HG02852 (cell line): ENCODE results near the gene RGS3.

ENCODE experiments used
- ATAC-seq: cut with Tn5 transposase; IDR thresholded peaks from one replicate; pipeline ENCODE4 v1.9.1; 2021; ENCODE audit warnings: mild to moderate bottlenecking, moderate library complexity; ENCODE audit not compliant: unreplicated experiment

Gene RGS3

DNA sequence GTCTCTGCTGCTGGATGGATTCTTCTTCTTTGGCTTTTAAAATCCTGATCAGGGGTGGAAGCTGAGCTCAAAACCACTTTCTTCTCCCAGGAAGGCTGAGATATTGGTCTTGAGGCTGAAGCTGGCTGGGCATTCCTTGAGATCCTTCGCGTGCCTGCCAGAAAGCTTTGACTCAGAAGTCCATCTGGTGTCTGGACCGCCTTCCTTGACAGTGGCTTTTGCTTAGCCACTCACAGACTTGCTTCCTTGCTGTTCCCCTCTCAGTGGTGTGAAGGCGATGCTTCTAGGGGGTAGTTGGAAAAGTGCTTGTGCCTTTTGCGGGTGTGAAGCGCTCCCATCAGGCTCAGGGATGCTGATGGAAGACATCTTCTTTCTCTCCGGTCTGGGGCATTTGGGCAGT lies 45.9 kb downstream of the RGS3 start:
- ATAC-seq, result no peak

DNA sequence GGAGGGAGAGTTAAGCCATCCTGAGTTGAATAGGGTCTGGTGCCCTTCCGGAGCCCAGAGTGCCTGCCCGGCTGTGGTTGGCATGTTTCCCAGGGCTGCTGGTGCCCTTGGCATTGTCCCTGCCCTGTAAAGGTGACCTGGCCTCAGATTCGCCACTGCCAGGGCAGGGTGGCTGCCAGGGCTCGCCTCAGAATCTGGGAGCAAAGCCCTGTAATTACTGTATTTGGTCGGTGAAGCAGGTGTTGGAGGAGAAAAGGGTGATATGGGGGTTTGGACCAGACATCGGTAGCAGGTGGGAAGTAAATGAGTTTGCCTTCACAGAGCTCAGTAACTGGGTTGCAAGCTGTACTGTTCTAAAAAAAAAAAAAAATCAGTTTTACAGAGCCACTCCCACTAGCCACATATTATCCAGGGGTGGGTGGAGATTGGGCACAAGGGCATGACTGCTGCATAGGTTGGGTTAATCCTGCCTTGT lies 47.6 kb downstream of the RGS3 start:
- ATAC-seq, result no peak

- ATAC-seq, result peak; percentile 48
These were observed 48.6 kb downstream of the RGS3 start for GRCh38 chr9:113511856-113512761.

DNA sequence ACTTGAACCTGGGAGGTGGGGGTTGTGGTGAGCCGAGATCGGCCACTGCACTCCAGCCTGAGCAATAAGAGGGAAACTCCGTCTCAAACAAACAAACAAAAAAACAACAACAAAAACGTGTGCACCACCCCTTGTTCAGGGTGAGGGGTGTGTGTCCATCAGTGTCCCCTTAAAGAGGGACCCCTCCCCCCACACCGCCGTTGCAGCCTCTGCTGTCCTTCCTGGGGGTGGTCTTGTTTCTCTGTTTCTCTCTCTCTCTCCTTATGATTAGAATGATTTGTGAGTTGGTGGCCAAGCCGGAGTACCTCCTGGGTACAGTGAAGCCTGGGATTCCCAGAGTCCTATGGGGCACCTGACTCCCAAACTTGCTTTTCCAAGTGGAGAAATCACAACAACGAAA lies 49.6 kb downstream of the RGS3 start:
- no peak for ATAC-seq

GRCh38 chr9:113513536-113513935 lies 50.0 kb downstream of the RGS3 start:
- ATAC-seq, result no peak

- no peak for ATAC-seq
These were observed 50.5 kb downstream of the RGS3 start for GRCh38 chr9:113514061-113514460.

DNA sequence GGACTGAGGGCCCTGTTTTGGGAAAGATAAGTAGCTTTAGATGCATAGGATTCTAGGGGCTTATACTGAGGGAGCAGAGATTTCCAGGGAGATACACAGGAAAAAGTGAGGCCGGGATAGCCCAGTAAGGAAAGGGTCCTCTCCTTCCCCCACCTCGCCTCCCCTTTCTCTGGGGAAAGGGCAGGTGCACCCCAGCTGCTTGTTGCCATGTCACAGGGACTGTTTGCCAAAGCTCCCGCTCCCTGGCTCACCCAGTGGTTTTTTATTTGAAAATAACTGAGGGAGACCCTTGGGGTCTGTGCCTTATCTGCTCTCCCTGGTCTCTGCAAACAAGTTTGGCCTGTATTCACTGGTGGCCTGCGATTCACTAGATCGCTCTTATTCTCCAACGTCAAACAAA lies 51.2 kb downstream of the RGS3 start:
- no peak for ATAC-seq

DNA sequence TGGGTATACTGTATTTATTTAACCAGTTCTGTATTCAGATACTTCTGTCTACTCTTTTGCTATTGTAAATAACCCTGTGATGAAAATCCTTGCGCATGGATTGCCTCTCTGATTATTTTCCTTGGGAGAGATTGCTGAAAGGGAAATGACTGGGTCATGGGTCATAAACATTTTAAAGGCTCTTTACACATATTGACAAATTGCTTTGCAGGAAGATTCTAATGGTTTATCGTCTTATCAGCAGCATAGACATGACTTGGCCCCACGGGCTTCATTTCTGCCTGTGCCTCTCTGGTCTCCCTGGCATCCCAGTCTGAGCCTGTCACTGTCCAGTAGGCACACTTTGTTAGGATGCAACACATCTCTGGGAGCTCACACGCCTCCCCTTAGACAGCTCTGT lies 52.3 kb downstream of the RGS3 start:
- no peak for ATAC-seq

DNA sequence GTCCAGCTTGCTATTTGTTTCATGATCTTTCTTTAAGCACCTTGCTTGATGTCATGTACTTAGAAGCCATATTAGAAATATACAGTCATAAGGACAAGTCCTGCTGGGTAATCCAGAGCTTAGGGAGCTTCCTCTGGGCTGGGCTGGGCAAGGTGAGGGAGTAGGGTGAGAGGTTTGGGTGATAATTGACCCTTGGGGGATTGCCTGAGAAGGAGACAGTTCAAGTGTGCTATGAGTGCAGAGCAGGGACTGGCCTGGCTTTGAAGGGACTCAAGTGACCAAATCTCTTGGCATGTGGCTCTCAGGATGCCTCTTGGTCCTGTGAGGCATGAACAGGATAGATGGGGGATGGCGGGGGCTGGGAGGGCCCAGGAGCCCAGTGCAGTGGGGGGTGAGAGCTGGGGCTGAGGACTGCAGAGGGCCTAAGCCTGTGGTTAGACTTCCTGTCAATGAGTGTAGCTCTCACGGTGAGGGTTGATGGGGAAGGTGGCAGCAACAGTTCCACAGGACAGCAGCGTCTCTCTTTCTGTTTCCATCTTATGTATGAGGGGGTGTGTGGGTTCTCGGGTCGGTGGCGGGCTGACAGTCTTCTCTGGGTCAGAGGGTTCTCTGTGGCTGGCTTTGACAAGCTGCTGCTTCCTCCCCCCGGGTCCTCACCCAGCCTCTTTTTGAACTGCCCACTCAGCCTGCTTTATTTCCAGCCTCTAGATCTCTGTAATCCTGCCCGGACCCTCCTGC lies 53.5 kb downstream of the RGS3 start:
- ATAC-seq, result peak; percentile 92

- ATAC-seq, result no peak
These were observed 56.0 kb downstream of the RGS3 start for GRCh38 chr9:113519426-113520108.

- no peak for ATAC-seq
These were observed 56.6 kb downstream of the RGS3 start for GRCh38 chr9:113520109-113520642.

DNA sequence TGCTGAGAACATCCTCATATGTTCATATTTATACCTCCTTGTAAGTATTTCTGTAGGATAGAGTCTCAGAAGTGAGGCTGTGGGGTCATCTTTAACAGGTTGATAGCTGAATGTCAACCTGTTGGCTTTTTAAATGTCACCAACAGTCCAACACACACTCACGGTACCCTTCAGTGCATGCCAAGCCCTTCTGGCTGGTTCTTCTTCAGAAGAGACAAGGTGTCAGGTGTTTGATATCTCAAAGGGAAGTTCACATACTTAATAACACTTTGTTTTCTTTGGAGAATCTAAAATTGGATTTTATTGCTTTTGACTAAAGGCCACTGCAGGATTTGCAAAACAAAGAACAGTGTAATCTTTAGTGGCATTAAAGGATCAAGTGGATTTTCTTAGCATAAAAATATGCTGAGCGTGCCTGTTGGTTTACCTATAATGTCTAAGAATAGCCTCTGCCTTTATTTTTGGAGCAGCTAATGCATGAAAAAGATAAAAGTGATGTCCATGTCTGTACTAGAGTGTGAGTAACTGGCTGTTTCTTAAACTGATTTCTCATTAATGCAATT lies 58.2 kb downstream of the RGS3 start:
- no peak for ATAC-seq

GRCh38 chr9:113522419-113522818 lies 58.9 kb downstream of the RGS3 start:
- no peak for ATAC-seq

DNA sequence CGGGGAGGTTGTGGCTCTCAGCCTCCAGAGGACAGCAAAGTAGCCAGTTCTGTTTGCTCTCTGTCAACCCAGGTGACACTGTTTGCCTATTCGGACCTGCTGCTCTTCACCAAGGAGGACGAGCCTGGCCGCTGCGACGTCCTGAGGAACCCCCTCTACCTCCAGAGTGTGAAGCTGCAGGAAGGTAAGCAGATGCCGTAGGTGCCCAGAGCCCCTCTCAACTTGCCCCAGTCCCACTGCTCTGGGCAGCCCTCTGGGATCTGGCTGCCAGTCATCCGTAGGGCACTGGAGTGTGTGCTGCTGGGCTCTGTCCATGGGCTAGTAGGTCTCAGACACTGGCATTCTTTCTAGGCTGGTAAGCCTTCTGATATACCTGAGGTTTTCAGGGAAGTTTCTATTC lies 59.3 kb downstream of the RGS3 start:
- ATAC-seq, result no peak

- peak; percentile 86 for ATAC-seq
These were observed 60.1 kb downstream of the RGS3 start for GRCh38 chr9:113523421-113524141.

- no peak for ATAC-seq
These were observed 60.9 kb downstream of the RGS3 start for GRCh38 chr9:113524468-113524867.

DNA sequence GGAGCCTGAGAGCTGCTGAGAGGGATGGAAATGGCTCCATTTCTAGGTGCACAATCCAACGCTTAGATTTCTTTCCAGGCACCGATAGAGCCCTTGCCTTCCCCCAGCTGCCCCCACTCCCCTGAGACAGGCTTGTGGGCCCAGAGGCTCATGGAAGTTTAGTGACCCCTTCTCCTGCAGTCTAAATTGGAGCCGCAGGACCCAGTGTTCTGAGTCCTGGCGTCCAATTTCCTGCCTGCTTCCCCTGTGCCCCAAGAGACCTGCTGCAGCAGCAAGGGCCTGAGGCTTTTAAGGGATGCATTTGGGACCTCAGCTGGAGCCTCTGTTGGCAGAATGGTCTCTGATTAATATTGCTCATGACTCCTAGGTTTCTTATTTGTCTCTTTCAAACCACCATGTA lies 61.7 kb downstream of the RGS3 start:
- no peak for ATAC-seq

DNA sequence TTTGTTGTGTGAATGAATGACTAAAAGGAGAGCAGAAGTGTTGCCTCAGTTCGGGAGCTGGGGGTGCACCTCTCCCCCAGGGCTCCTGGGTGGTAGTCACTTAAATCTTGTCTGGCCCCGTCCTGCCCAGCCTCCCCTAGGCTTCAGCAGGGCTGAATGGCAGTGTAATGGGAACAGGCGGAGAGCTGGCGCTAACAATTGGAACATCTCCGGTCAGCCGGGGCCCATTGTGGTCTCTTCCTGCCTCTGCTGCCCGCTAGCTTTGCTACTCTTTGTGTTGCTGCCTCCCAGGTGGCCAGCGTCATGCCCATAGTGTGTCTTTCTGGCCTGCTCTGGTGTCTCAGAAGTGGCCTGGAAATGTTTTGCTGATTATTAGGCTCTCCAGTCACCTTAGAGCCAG lies 62.3 kb downstream of the RGS3 start:
- ATAC-seq, result no peak

DNA sequence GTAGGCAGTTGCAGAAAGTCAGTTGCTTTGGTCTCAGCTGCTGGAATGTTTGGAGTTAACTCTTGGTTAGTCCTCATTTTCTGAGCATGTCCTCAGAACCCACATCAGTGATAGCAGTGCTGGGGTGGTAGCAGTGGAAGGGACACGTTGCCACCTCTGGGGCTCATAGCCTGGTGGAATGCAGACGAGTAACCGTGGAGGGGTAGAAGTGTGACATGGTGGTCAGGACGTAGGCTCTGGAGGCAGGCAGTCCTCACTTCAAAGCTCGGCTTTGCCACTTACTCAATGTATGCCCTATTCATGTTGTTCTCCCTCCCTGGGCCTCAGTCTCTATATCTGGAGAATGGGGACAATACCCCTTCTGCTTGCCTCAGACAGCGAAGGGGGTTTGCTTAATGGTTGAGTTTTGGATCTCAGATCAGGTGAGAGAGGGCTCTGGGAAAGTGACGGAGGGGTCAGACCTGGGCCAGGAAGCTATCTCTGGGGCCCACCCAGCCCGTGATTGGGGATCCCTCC lies 62.8 kb downstream of the RGS3 start:
- ATAC-seq, result no peak

- ATAC-seq, result no peak
These were observed 63.3 kb downstream of the RGS3 start for GRCh38 chr9:113526841-113527240.
